WTC11 (cell line): Measurements from ENCODE around the gene TRIM38. TPM values are rescaled to one million over a fixed set of nuclear protein-coding genes. Genes with fewer than 3 reads are reported as not detected.

Source experiments
- ATAC-seq: fragments of 200-7000 bp; cut with Tn5 transposase; 2 replicates; pipeline ENCODE4 v1.10.0; 2021; ENCODE audit warnings: mild to moderate bottlenecking, moderate library complexity
- CTCF ChIA-PET: fragments of 300-600 bp; sonication (Branson Sonifier 250); formaldehyde crosslinking; loops from one replicate; lab custom pipeline; 2021; ENCODE audit warnings: antibody characterized with exemption; lab: Charles Lee
- POLR2A ChIA-PET: fragments of 350-600 bp; sonication (Branson Sonifier 250); formaldehyde crosslinking; loops from one replicate; lab custom pipeline; 2021; ENCODE audit warnings: antibody characterized with exemption; lab: Charles Lee
- DNase-seq: peaks from one replicate; pipeline ENCODE4 v3.0.0; 2021; ENCODE audit warnings: low spot score
- H3K27ac Mint-ChIP-seq: 2 replicates; pipeline ENCODE4 v1.8.0; 2021; ENCODE audit warnings: mixed read lengths
- H3K27me3 Mint-ChIP-seq: 2 replicates; pipeline ENCODE4 v1.8.0; 2021; ENCODE audit warnings: low read depth, mild to moderate bottlenecking, moderate library complexity, mixed read lengths
- H3K36me3 Mint-ChIP-seq: 2 replicates; pipeline ENCODE4 v1.8.0; 2021; ENCODE audit warnings: mixed read lengths
- H3K4me1 Mint-ChIP-seq: 2 replicates; pipeline ENCODE4 v1.8.0; 2022; ENCODE audit warnings: mixed read lengths
- H3K4me3 Mint-ChIP-seq: 2 replicates; pipeline ENCODE4 v1.8.0; 2021; ENCODE audit warnings: mild to moderate bottlenecking, moderate library complexity, mixed read lengths
- H3K9me3 Mint-ChIP-seq: 2 replicates; pipeline ENCODE4 v1.8.0; 2021; ENCODE audit warnings: mixed read lengths
- ARID4B ChIP-seq: sonication (generic); formaldehyde crosslinking; IDR thresholded peaks from 2 replicates; pipeline ENCODE4 v1.8.0; 2023; ENCODE audit warnings: missing genetic modification reagents, mild to moderate bottlenecking, borderline replicate concordance
- ATF1 ChIP-seq: sonication (generic); formaldehyde crosslinking; IDR thresholded peaks from 2 replicates; pipeline ENCODE4 v1.8.1; 2023; ENCODE audit warnings: mild to moderate bottlenecking, moderate library complexity, missing genetic modification reagents
- CTCF ChIP-seq: fragments of 200-600 bp; IDR thresholded peaks from 2 replicates; pipeline ENCODE4 v1.8.0; 2022; ENCODE audit warnings: antibody characterized with exemption
- E2F4 ChIP-seq: sonication (generic); formaldehyde crosslinking; IDR thresholded peaks from 2 replicates; pipeline ENCODE4 v1.8.1; 2022; ENCODE audit warnings: low read depth, mild to moderate bottlenecking, moderate library complexity, missing genetic modification reagents, borderline replicate concordance
- FOXJ3 ChIP-seq: sonication (generic); formaldehyde crosslinking; IDR thresholded peaks from 2 replicates; pipeline ENCODE4 v1.9.0; 2021; ENCODE audit warnings: missing genetic modification reagents, mild to moderate bottlenecking, borderline replicate concordance
- FOXP1 ChIP-seq: sonication (generic); formaldehyde crosslinking; IDR thresholded peaks from 2 replicates; pipeline ENCODE4 v1.8.0; 2022; ENCODE audit warnings: missing genetic modification reagents, mild to moderate bottlenecking, moderate library complexity, borderline replicate concordance
- MYBL2 ChIP-seq: sonication (generic); formaldehyde crosslinking; IDR thresholded peaks from 2 replicates; pipeline ENCODE4 v1.8.1; 2023; ENCODE audit warnings: mild to moderate bottlenecking, moderate library complexity, missing genetic modification reagents
- NFATC4 ChIP-seq: fragments of 250-450 bp; sonication (Bioruptor Pico); IDR thresholded peaks from 2 replicates; pipeline ENCODE4 v1.9.0; 2021; ENCODE audit warnings: mild to moderate bottlenecking
- NR2C2 ChIP-seq: sonication (generic); formaldehyde crosslinking; IDR thresholded peaks from 2 replicates; pipeline ENCODE4 v1.8.0; 2022; ENCODE audit warnings: mild to moderate bottlenecking, missing genetic modification reagents
- RELA ChIP-seq: sonication (generic); formaldehyde crosslinking; IDR thresholded peaks from 2 replicates; pipeline ENCODE4 v1.8.1; 2022; ENCODE audit warnings: missing genetic modification reagents, mild to moderate bottlenecking, borderline replicate concordance
- SMAD4 ChIP-seq: sonication (generic); formaldehyde crosslinking; IDR thresholded peaks from 2 replicates; pipeline ENCODE4 v1.8.0; 2022; ENCODE audit warnings: mild to moderate bottlenecking, missing genetic modification reagents
- SP1 ChIP-seq: sonication (generic); formaldehyde crosslinking; conservative IDR thresholded peaks from 2 replicates; pipeline ENCODE4 v1.8.1; 2022; ENCODE audit warnings: missing genetic modification reagents
- TCF7 ChIP-seq: sonication (generic); formaldehyde crosslinking; IDR thresholded peaks from 2 replicates; pipeline ENCODE4 v1.8.0; 2022; ENCODE audit warnings: mild to moderate bottlenecking, low read depth, missing genetic modification reagents, moderate library complexity
- TEAD1 ChIP-seq: sonication (generic); formaldehyde crosslinking; IDR thresholded peaks from 2 replicates; pipeline ENCODE4 v1.8.0; 2022; ENCODE audit warnings: mild to moderate bottlenecking, missing genetic modification reagents
- TP53 ChIP-seq: sonication (generic); formaldehyde crosslinking; IDR thresholded peaks from 2 replicates; pipeline ENCODE4 v1.8.1; 2023; ENCODE audit warnings: mild to moderate bottlenecking, missing genetic modification reagents
- ZBTB21 ChIP-seq: sonication (generic); formaldehyde crosslinking; IDR thresholded peaks from 2 replicates; pipeline ENCODE4 v1.8.1; 2023; ENCODE audit warnings: mild to moderate bottlenecking, missing genetic modification reagents, borderline replicate concordance
- ZNF219 ChIP-seq: sonication (generic); formaldehyde crosslinking; IDR thresholded peaks from 2 replicates; pipeline ENCODE4 v1.8.0; 2023; ENCODE audit warnings: missing genetic modification reagents, mild to moderate bottlenecking, borderline replicate concordance
- ZNF232 ChIP-seq: sonication (generic); formaldehyde crosslinking; IDR thresholded peaks from 2 replicates; pipeline ENCODE4 v1.8.0; 2022; ENCODE audit warnings: mild to moderate bottlenecking, missing genetic modification reagents
- ZNF263 ChIP-seq: sonication (generic); formaldehyde crosslinking; IDR thresholded peaks from 2 replicates; pipeline ENCODE4 v1.8.1; 2022; ENCODE audit warnings: low read depth, mild to moderate bottlenecking, moderate library complexity, missing genetic modification reagents
- ZNF423 ChIP-seq: fragments of 250-450 bp; sonication (Bioruptor Pico); IDR thresholded peaks from 2 replicates; pipeline ENCODE4 v2.1.2; 2022; ENCODE audit warnings: mild to moderate bottlenecking, moderate library complexity
- ZNF671 ChIP-seq: fragments of 250-450 bp; sonication (Bioruptor Pico); IDR thresholded peaks from 2 replicates; pipeline ENCODE4 v1.8.0; 2021; ENCODE audit warnings: mild to moderate bottlenecking
- total RNA-seq: library from RNA; stranded (reverse); gene quantifications from 3 replicates; pipeline ENCODE4 v1.2.3, GENCODE V29; 2021
- TF ChIP-seq, protein P1 (sequence below): sonication (generic); formaldehyde crosslinking; IDR thresholded peaks from 2 replicates; pipeline ENCODE4 v1.8.1; 2022; ENCODE audit warnings: mild to moderate bottlenecking, moderate library complexity, missing genetic modification reagents
- TF ChIP-seq, protein P2 (sequence below): fragments of 250-450 bp; sonication (Bioruptor Pico); IDR thresholded peaks from 2 replicates; pipeline ENCODE4 v1.9.0; 2021; ENCODE audit warnings: mild to moderate bottlenecking
- TF ChIP-seq, protein P3 (sequence below): fragments of 250-450 bp; sonication (Bioruptor Pico); IDR thresholded peaks from 2 replicates; pipeline ENCODE4 v1.9.0; 2021; ENCODE audit warnings: moderate library complexity, mild to moderate bottlenecking, inconsistent platforms, borderline replicate concordance

Gene TRIM38
- total RNA-seq, 1 experiment from 2014 or later, result 1.6 TPM

DNA sequence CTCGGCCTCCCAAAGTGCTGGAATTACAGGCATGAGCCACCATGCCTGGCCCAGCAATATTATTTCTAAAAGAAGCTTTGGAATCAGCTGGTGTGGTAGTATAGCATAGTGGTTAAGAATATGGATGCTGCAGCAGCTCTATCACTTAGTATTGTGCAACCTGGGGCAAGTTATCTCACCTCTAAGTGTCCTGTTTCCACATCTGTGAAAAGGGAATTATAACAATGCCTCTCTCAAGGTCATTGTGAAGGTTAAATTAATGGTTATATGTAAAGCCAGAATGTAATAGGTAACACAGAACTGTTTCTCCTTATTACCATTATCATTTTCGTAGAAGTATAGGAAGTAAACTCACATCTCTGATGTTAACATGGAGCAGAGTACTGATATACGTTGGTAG is 46.3 kb upstream of the TRIM38 start (continued):
- no peak for TF ChIP-seq CTCF
- TF ChIP-seq FOXP1, result no peak
- no peak for TF ChIP-seq ZNF219 (CRISPR knock-in tag)
- TF ChIP-seq, protein P1, sequence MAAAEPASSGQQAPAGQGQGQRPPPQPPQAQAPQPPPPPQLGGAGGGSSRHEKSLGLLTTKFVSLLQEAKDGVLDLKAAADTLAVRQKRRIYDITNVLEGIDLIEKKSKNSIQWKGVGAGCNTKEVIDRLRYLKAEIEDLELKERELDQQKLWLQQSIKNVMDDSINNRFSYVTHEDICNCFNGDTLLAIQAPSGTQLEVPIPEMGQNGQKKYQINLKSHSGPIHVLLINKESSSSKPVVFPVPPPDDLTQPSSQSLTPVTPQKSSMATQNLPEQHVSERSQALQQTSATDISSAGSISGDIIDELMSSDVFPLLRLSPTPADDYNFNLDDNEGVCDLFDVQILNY (CRISPR knock-in tag), result no peak

DNA sequence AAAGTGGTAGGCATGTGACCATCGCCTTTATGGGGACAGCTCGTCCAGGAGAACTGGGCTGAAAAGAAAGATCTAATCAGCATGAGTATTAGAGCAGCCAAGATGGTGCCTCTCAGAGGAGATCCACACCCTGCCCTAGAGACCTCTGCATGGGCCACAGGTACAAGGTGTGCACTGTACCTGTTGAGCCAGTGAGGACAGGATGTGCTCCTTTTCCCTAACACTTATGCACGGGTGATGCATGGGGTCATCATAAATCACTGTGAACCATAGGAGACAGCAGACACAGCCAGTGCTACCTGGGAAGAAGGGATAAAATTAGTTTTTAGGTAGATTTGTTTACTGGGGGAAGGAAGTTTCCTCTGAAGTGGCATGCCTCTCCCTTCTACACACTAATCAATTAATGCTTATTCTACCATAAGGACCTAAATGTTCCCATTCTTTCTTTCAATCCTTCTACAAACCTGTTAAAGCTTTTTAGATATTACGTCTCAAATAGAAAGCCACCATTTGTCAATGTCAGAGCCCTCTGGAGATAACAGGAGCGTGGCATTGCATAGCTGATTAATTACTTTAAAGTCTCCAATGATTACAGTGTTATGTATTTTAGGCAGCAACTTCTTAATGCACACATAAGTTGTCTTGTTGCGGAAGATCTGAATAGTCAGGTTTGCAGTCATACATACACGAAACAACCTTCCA is 45.7 kb upstream of the TRIM38 start:
- ChIA-PET POLR2A (no interaction called here), CTCF (no interaction called here)
- Mint-ChIP-seq H3K4me1 (0 out of 2 replicates have a peak, but pooled peaks cover 4% of the 10 kb centered on the region), H3K36me3 (no peaks in the 10 kb centered on the region), H3K27ac (no peak overlapping the region), H3K27me3 (no peaks in the 10 kb centered on the region), H3K9me3 (peaks cover 3% of the 10 kb centered on the region; the same call in 1 of the 2 replicates), H3K4me3 (no peak overlapping the region)
- ATAC-seq, result no peak
- no peak for DNase-seq
- no peak for TF ChIP-seq ZNF232 (CRISPR knock-in tag)
- no peak for TF ChIP-seq TP53
- no peak for TF ChIP-seq SMAD4
- TF ChIP-seq SP1, result no peak
- no peak for TF ChIP-seq MYBL2 (CRISPR knock-in tag)
- no peak for TF ChIP-seq ATF1 (CRISPR knock-in tag)
- no peak for TF ChIP-seq ZBTB21
- TF ChIP-seq NFATC4 (CRISPR knock-in tag), result no peak
- no peak for TF ChIP-seq RELA
- no peak for TF ChIP-seq TEAD1 (CRISPR knock-in tag)
- TF ChIP-seq ZNF423 (CRISPR knock-in tag), result no peak
- no peak for TF ChIP-seq FOXJ3 (CRISPR knock-in tag)
- TF ChIP-seq, protein P2, sequence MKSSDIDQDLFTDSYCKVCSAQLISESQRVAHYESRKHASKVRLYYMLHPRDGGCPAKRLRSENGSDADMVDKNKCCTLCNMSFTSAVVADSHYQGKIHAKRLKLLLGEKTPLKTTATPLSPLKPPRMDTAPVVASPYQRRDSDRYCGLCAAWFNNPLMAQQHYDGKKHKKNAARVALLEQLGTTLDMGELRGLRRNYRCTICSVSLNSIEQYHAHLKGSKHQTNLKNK (CRISPR knock-in tag), result no peak
- no peak for TF ChIP-seq TCF7 (CRISPR knock-in tag)
- TF ChIP-seq NR2C2, result no peak
- TF ChIP-seq E2F4 (CRISPR knock-in tag), result no peak
- TF ChIP-seq, protein P3, sequence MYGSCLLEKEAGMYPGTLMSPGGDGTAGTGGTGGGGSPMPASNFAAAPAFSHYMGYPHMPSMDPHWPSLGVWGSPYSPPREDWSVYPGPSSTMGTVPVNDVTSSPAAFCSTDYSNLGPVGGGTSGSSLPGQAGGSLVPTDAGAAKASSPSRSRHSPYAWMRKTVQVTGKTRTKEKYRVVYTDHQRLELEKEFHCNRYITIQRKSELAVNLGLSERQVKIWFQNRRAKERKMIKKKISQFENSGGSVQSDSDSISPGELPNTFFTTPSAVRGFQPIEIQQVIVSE (CRISPR knock-in tag), result no peak
- no peak for TF ChIP-seq ARID4B
- no peak for TF ChIP-seq ZNF263 (CRISPR knock-in tag)
- no peak for TF ChIP-seq ZNF671 (CRISPR knock-in tag)
